Ishikawa (cell line): Measurements from ENCODE around the gene PSMB10.

Source experiments
- CEBPB ChIP-seq: IDR thresholded peaks from 2 replicates; pipeline ENCODE4 v1.6.1; 2012
- CREB1 ChIP-seq: IDR thresholded peaks from 2 replicates; pipeline ENCODE4 v1.6.1; 2012; ENCODE audit warnings: low read depth
- EGR1 ChIP-seq: IDR thresholded peaks from 2 replicates; pipeline ENCODE4 v1.6.1; 2012
- EP300 ChIP-seq: IDR thresholded peaks from 2 replicates; pipeline ENCODE4 v1.6.1; 2012; ENCODE audit warnings: borderline replicate concordance
- FOXM1 ChIP-seq: IDR thresholded peaks from 2 replicates; pipeline ENCODE4 v1.6.1; 2012; ENCODE audit warnings: low read depth, borderline replicate concordance
- NFIC ChIP-seq: IDR thresholded peaks from 2 replicates; pipeline ENCODE4 v1.6.1; 2012
- RAD21 ChIP-seq: IDR thresholded peaks from 2 replicates; pipeline ENCODE4 v1.6.1; 2012; ENCODE audit warnings: low read depth
- TAF1 ChIP-seq: IDR thresholded peaks from 2 replicates; pipeline ENCODE4 v1.6.1; 2012; ENCODE audit warnings: low read depth, mild to moderate bottlenecking
- TCF12 ChIP-seq: IDR thresholded peaks from 2 replicates; pipeline ENCODE4 v1.6.1; 2012; ENCODE audit warnings: low read depth
- TEAD4 ChIP-seq: IDR thresholded peaks from 2 replicates; pipeline ENCODE4 v1.6.1; 2012
- USF1 ChIP-seq: IDR thresholded peaks from 2 replicates; pipeline ENCODE4 v1.6.1; 2012
- YY1 ChIP-seq: IDR thresholded peaks from 2 replicates; pipeline ENCODE4 v1.6.1; 2012; ENCODE audit warnings: low read depth
- ZBTB7A ChIP-seq: IDR thresholded peaks from 2 replicates; pipeline ENCODE4 v1.6.1; 2012; ENCODE audit warnings: low read depth
- TF ChIP-seq, protein P1 (sequence below): IDR thresholded peaks from 2 replicates; pipeline ENCODE4 v1.6.1; 2012
- TF ChIP-seq, protein P2 (sequence below): IDR thresholded peaks from 2 replicates; pipeline ENCODE4 v1.6.1; 2012; ENCODE audit warnings: low read depth, mild to moderate bottlenecking

The PSMB10 gene

GRCh38 chr16:67888331-67888730, 48.3 kb downstream of the PSMB10 start:
- TF ChIP-seq CEBPB (no peak), TEAD4 (no peak), NFIC (no peak), USF1 (no peak), FOXM1 (no peak)
- TF ChIP-seq, protein P1, sequence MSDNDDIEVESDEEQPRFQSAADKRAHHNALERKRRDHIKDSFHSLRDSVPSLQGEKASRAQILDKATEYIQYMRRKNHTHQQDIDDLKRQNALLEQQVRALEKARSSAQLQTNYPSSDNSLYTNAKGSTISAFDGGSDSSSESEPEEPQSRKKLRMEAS, result no peak
- TF ChIP-seq, protein P2, sequence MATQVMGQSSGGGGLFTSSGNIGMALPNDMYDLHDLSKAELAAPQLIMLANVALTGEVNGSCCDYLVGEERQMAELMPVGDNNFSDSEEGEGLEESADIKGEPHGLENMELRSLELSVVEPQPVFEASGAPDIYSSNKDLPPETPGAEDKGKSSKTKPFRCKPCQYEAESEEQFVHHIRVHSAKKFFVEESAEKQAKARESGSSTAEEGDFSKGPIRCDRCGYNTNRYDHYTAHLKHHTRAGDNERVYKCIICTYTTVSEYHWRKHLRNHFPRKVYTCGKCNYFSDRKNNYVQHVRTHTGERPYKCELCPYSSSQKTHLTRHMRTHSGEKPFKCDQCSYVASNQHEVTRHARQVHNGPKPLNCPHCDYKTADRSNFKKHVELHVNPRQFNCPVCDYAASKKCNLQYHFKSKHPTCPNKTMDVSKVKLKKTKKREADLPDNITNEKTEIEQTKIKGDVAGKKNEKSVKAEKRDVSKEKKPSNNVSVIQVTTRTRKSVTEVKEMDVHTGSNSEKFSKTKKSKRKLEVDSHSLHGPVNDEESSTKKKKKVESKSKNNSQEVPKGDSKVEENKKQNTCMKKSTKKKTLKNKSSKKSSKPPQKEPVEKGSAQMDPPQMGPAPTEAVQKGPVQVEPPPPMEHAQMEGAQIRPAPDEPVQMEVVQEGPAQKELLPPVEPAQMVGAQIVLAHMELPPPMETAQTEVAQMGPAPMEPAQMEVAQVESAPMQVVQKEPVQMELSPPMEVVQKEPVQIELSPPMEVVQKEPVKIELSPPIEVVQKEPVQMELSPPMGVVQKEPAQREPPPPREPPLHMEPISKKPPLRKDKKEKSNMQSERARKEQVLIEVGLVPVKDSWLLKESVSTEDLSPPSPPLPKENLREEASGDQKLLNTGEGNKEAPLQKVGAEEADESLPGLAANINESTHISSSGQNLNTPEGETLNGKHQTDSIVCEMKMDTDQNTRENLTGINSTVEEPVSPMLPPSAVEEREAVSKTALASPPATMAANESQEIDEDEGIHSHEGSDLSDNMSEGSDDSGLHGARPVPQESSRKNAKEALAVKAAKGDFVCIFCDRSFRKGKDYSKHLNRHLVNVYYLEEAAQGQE, result no peak

- TF ChIP-seq TEAD4 (no peak), EP300 (no peak), EGR1 (no peak), RAD21 (no peak), TCF12 (no peak), NFIC (no peak), ZBTB7A (no peak), CEBPB (no peak), TAF1 (no peak), YY1 (no peak), CREB1 (no peak), USF1 (no peak), FOXM1 (no peak)
- TF ChIP-seq, protein P2, result no peak
- TF ChIP-seq, protein P1, result no peak
Measured at GRCh38 chr16:67886387-67886786, 50.3 kb downstream of the PSMB10 start.

- TF ChIP-seq, protein P2, result no peak
- TF ChIP-seq CEBPB (no peak), ZBTB7A (no peak), FOXM1 (no peak), YY1 (no peak), EP300 (no peak), USF1 (no peak), TAF1 (no peak), CREB1 (no peak), EGR1 (no peak), TEAD4 (no peak)
Measured at GRCh38 chr16:67885976-67886375, 50.7 kb downstream of the PSMB10 start.

DNA sequence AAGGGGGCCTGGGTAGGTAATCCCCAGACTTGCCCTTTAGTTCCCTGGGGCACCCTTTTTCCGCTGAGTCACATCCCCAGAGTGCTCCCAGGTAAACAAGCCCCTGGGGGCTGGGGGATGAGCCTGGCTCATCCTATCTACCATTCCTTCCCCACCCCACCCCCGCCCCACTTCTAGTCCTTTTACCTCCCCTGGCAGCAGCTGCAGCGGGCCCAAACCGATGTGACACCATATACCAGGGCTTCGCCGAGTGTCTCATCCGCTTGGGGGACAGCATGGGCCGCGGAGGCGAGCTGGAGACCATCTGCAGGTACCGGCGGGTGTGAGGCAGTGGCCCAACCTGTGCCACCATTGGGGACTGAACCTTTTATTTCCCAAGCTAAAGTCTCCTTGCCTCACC, 51.1 kb downstream of the PSMB10 start:
- TF ChIP-seq, protein P2, result no peak
- TF ChIP-seq TCF12, result no peak
- TF ChIP-seq YY1, result no peak
- TF ChIP-seq, protein P1, result no peak
- no peak for TF ChIP-seq TAF1
- TF ChIP-seq ZBTB7A, result no peak
- TF ChIP-seq USF1, result no peak
- TF ChIP-seq EP300, result no peak
